DMS53 treated with DMSO at 0.1 percent for 48 hours (cell line): ENCODE data around the gene GCM1.

Source experiments
- DNase-seq: peaks from one replicate; lab custom pipeline; 2025; ENCODE audit not compliant: unreplicated experiment; lab: John Stamatoyannopoulos, UW

The GCM1 gene

GRCh38 chr6:53154071-53154470, 5.4 kb upstream of the GCM1 start:
- DNase-seq, result no peak

GRCh38 chr6:53152576-53152975, 3.9 kb upstream of the GCM1 start:
- no peak for DNase-seq

GRCh38 chr6:53151676-53152075, 3.0 kb upstream of the GCM1 start:
- peak; percentile 1 for DNase-seq

GRCh38 chr6:53144802-53145201, 3.8 kb downstream of the GCM1 start:
- DNase-seq, result no peak

- DNase-seq, result no peak
Measured at GRCh38 chr6:53143710-53144109, 4.9 kb downstream of the GCM1 start.

GRCh38 chr6:53142810-53143209, 5.8 kb downstream of the GCM1 start:
- no peak for DNase-seq

GRCh38 chr6:53139841-53140413, 8.7 kb downstream of the GCM1 start:
- DNase-seq, result no peak

- DNase-seq, result no peak
Measured at GRCh38 chr6:53136000-53136609, 12.5 kb downstream of the GCM1 start.

- no peak for DNase-seq
Measured at GRCh38 chr6:53134601-53135235, 13.9 kb downstream of the GCM1 start.

- no peak for DNase-seq
Measured at GRCh38 chr6:53133961-53134360, 14.7 kb downstream of the GCM1 start.

- no peak for DNase-seq
Measured at GRCh38 chr6:53130569-53131290, 17.9 kb downstream of the GCM1 start.

GRCh38 chr6:53128842-53129241, 19.8 kb downstream of the GCM1 start:
- DNase-seq, result no peak

GRCh38 chr6:53125276-53125675, 23.4 kb downstream of the GCM1 start:
- DNase-seq, result no peak

GRCh38 chr6:53124131-53124800, 24.4 kb downstream of the GCM1 start:
- no peak for DNase-seq

- peak; percentile 89 for DNase-seq
Measured at GRCh38 chr6:53119772-53120409, 28.8 kb downstream of the GCM1 start.

- peak; percentile 85 for DNase-seq
Measured at GRCh38 chr6:53119349-53119748, 29.3 kb downstream of the GCM1 start.

- no peak for DNase-seq
Measured at GRCh38 chr6:53115741-53116140, 32.9 kb downstream of the GCM1 start.

GRCh38 chr6:53115113-53115512, 33.5 kb downstream of the GCM1 start:
- DNase-seq, result no peak

- no peak for DNase-seq
Measured at GRCh38 chr6:53113742-53114141, 34.9 kb downstream of the GCM1 start.

GRCh38 chr6:53112871-53113270, 35.8 kb downstream of the GCM1 start:
- DNase-seq, result no peak

GRCh38 chr6:53112404-53112803, 36.2 kb downstream of the GCM1 start:
- peak; percentile 89 for DNase-seq
